HEK293 (cell line): Measurements from ENCODE around the gene IMPDH1.
A peak's percentile ranks its signal among the peaks of the same experiment; 100 is the strongest.
"Not testable (repeated sequence)": the region's sequence is repeated elsewhere in the genome, so short reads cannot be mapped to it uniquely, and the experiment has no call there.

ENCODE experiments used
- CTCF ChIA-PET: fragments of 350-600 bp; formaldehyde crosslinking; extraction: SDS; loops from one replicate; lab custom pipeline; 2021; ENCODE audit warnings: antibody characterized with exemption; lab: Yijun Ruan, JAX
- POLR2A ChIA-PET: fragments of 300-600 bp; formaldehyde crosslinking; extraction: SDS; loops from one replicate; lab custom pipeline; 2020; ENCODE audit warnings: antibody characterized with exemption, inconsistent platforms; lab: Yijun Ruan, JAX
- H3K27ac ChIP-seq: fragments of 200-500 bp; sonication (Bioruptor generic); 2 replicates; pipeline ENCODE4 v1.5.1; 2014; ENCODE audit warnings: low read depth, low read length, control low read depth, inconsistent platforms; ENCODE audit errors: extremely low read depth
- H3K36me3 ChIP-seq, 2 experiments: fragments of 200-500 bp in 1 of 2; sonication (Bioruptor generic) in 1 of 2; 1 replicate in 1 of 2; 2 replicates in 1 of 2; pipeline ENCODE4 v1.5.1; 2014 to 2017; ENCODE audit warnings: inconsistent platforms in 2 of 2, low read length in 2 of 2; ENCODE audit not compliant: control insufficient read depth in 2 of 2, insufficient read depth in 1 of 2
- H3K4me1 ChIP-seq: fragments of 200-500 bp; sonication (Bioruptor generic); 2 replicates; pipeline ENCODE4 v1.5.1; 2014; ENCODE audit warnings: mild to moderate bottlenecking, low read length, inconsistent platforms; ENCODE audit not compliant: control insufficient read depth, insufficient read depth
- H3K4me3 ChIP-seq: 2 replicates; pipeline ENCODE4 v1.5.1; 2011; ENCODE audit warnings: low read depth, mild to moderate bottlenecking, control low read depth, low read length, moderate library complexity
- H3K9me3 ChIP-seq: fragments of 200-500 bp; sonication (Bioruptor generic); 2 replicates; pipeline ENCODE4 v1.5.1; 2014; ENCODE audit warnings: low read depth, low read length, inconsistent platforms; ENCODE audit not compliant: control insufficient read depth, insufficient read depth
- MZF1 ChIP-seq: fragments of 450-650 bp; formaldehyde crosslinking; IDR thresholded peaks from 2 replicates; pipeline ENCODE4 v1.5.1; 2017; ENCODE audit warnings: missing biosample characterization, missing genetic modification characterization, borderline replicate concordance
- PRDM1 ChIP-seq: fragments of 450-650 bp; formaldehyde crosslinking; IDR thresholded peaks from 2 replicates; pipeline ENCODE4; 2016; ENCODE audit warnings: missing biosample characterization, missing genetic modification characterization
- PRDM2 ChIP-seq: fragments of 450-650 bp; formaldehyde crosslinking; IDR thresholded peaks from 2 replicates; pipeline ENCODE4 v1.5.1; 2016; ENCODE audit warnings: missing biosample characterization, missing genetic modification characterization, borderline replicate concordance
- SETDB1 ChIP-seq: IDR thresholded peaks from one replicate; pipeline ENCODE4 v1.6.1; 2017; ENCODE audit warnings: mild to moderate bottlenecking, low read length, moderate library complexity, mixed read lengths; ENCODE audit not compliant: insufficient read length
- ZNF146 ChIP-seq: fragments of 450-650 bp; formaldehyde crosslinking; IDR thresholded peaks from 2 replicates; pipeline ENCODE4 v1.5.1; 2016; ENCODE audit warnings: missing biosample characterization, missing genetic modification characterization
- ZNF223 ChIP-seq: fragments of 450-650 bp; formaldehyde crosslinking; IDR thresholded peaks from 2 replicates; pipeline ENCODE4 v1.5.1; 2016; ENCODE audit warnings: missing biosample characterization, missing genetic modification characterization
- ZNF335 ChIP-seq: fragments of 450-650 bp; formaldehyde crosslinking; conservative IDR thresholded peaks from 2 replicates; pipeline ENCODE4 v1.5.1; 2016; ENCODE audit warnings: missing biosample characterization, missing genetic modification characterization
- ZSCAN5A ChIP-seq: fragments of 450-650 bp; formaldehyde crosslinking; IDR thresholded peaks from 2 replicates; pipeline ENCODE4 v1.5.1; 2016; ENCODE audit warnings: missing biosample characterization, missing genetic modification characterization
- TF ChIP-seq, protein P1 (sequence below): fragments of 450-650 bp; formaldehyde crosslinking; IDR thresholded peaks from 2 replicates; pipeline ENCODE4 v1.5.1; 2016; ENCODE audit warnings: missing biosample characterization, missing genetic modification characterization
- TF ChIP-seq, protein P2 (sequence below): fragments of 450-650 bp; formaldehyde crosslinking; IDR thresholded peaks from 2 replicates; pipeline ENCODE4 v1.5.1; 2016; ENCODE audit warnings: missing biosample characterization, missing genetic modification characterization
- TF ChIP-seq, protein P3 (sequence below): fragments of 450-650 bp; formaldehyde crosslinking; IDR thresholded peaks from 2 replicates; pipeline ENCODE4 v1.5.1; 2016; ENCODE audit warnings: missing biosample characterization, missing genetic modification characterization

IMPDH1 gene

GRCh38 chr7:128458956-128459355 lies 49.2 kb upstream of the IMPDH1 start:
- ChIA-PET CTCF (interaction anchor here (0.5 to 4.2 kb wide), 14 partner anchors 10 to 606 kb away, joined by 3 to 189 read pairs (median 4); partner anchors contain the start of gene METTL2B), POLR2A (no interaction called here)
- Histone ChIP-seq H3K27ac (no peak overlapping the region), H3K36me3 (peaks cover 0 to 11% of the 10 kb centered on the region in 2 experiments; a peak in 2 of 3 replicates), H3K9me3 (no peaks in the 10 kb centered on the region), H3K4me3 (no peak overlapping the region), H3K4me1 (peaks cover 10% of the 10 kb centered on the region)
- TF ChIP-seq PRDM1 (tag by site-specific recombination) = peak; percentile 20; the same call in 1 of the 2 replicates
- TF ChIP-seq, protein P1, sequence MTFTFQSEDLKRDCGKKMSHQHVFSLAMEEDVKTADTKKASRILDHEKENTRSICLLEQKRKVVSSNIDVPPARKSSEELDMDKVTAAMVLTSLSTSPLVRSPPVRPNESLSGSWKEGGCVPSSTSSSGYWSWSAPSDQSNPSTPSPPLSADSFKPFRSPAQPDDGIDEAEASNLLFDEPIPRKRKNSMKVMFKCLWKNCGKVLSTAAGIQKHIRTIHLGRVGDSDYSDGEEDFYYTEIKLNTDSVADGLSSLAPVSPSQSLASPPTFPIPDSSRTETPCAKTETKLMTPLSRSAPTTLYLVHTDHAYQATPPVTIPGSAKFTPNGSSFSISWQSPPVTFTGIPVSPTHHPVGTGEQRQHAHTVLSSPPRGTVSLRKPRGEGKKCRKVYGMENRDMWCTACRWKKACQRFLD (tag by site-specific recombination) = no peak

DNA sequence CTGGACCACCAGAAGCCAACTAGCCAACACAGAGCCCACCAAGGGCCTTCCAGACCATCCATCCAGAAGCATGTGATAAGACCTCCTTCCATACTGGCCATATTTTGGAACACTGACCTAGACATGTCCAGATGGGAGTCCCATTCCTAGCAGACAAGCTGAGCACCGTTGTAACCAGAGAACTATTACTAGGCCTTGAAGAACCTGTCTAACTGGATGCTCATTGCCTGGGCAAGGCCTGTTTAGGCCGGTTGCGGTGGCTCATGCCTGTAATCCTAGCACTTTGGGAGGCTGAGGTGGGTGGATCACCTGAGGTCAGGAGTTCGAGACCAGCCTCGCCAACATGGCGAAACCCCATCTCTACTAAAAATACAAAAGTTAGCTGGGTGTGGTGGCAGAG lies 47.6 kb upstream of the IMPDH1 start:
- H3K9me3 ChIP-seq, H3K4me3 ChIP-seq, POLR2A ChIA-PET, H3K27ac ChIP-seq: not testable (repeated sequence)
- Histone ChIP-seq H3K36me3 (peaks cover 0 to 11% of the 10 kb centered on the region in 2 experiments; a peak in 2 of 3 replicates), H3K4me1 (peaks cover 14% of the 10 kb centered on the region)
- TF ChIP-seq ZNF146 = 0 out of 2 replicates have a peak, but pooled peaks have one; percentile 29
- CTCF ChIA-PET = interaction anchor here (0.9 to 3.8 kb wide), 4 partner anchors 9 to 110 kb away, joined by 3 to 39 read pairs (median 4); no protein-coding TSS in a partner anchor

- CTCF ChIA-PET = interaction anchor here (3.8 kb wide), 1 partner anchor 30 kb away, joined by 39 read pairs; no protein-coding TSS in a partner anchor
- H3K4me3 ChIP-seq = peak overlapping the region; percentile 56
- TF ChIP-seq ZNF335 (tag by site-specific recombination) (peak; percentile 80), SETDB1 (no peak), ZNF223 (no peak), ZSCAN5A (tag by site-specific recombination) (no peak), PRDM2 (no peak), MZF1 (tag by site-specific recombination) (no peak)
- TF ChIP-seq, protein P2, sequence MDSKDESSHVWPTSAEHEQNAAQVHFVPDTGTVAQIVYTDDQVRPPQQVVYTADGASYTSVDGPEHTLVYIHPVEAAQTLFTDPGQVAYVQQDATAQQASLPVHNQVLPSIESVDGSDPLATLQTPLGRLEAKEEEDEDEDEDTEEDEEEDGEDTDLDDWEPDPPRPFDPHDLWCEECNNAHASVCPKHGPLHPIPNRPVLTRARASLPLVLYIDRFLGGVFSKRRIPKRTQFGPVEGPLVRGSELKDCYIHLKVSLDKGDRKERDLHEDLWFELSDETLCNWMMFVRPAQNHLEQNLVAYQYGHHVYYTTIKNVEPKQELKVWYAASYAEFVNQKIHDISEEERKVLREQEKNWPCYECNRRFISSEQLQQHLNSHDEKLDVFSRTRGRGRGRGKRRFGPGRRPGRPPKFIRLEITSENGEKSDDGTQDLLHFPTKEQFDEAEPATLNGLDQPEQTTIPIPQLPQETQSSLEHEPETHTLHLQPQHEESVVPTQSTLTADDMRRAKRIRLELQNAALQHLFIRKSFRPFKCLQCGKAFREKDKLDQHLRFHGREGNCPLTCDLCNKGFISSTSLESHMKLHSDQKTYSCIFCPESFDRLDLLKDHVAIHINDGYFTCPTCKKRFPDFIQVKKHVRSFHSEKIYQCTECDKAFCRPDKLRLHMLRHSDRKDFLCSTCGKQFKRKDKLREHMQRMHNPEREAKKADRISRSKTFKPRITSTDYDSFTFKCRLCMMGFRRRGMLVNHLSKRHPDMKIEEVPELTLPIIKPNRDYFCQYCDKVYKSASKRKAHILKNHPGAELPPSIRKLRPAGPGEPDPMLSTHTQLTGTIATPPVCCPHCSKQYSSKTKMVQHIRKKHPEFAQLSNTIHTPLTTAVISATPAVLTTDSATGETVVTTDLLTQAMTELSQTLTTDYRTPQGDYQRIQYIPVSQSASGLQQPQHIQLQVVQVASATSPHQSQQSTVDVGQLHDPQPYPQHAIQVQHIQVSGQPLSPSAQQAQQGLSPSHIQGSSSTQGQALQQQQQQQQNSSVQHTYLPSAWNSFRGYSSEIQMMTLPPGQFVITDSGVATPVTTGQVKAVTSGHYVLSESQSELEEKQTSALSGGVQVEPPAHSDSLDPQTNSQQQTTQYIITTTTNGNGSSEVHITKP (tag by site-specific recombination) = peak; percentile 85
- TF ChIP-seq, protein P3, sequence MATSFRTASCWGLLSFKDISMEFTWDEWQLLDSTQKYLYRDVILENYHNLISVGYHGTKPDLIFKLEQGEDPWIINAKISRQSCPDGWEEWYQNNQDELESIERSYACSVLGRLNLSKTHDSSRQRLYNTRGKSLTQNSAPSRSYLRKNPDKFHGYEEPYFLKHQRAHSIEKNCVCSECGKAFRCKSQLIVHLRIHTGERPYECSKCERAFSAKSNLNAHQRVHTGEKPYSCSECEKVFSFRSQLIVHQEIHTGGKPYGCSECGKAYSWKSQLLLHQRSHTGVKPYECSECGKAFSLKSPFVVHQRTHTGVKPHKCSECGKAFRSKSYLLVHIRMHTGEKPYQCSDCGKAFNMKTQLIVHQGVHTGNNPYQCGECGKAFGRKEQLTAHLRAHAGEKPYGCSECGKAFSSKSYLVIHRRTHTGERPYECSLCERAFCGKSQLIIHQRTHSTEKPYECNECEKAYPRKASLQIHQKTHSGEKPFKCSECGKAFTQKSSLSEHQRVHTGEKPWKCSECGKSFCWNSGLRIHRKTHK (tag by site-specific recombination) = no peak
Observed at GRCh38 chr7:128456255-128456725, 46.5 kb upstream of the IMPDH1 start.

More at GRCh38 chr7:128456255-128456725, 46.5 kb upstream of the IMPDH1 start:
- Histone ChIP-seq H3K27ac (peak overlapping the region; percentile 81), H3K4me1 (peaks cover 14% of the 10 kb centered on the region), H3K9me3 (no peaks in the 10 kb centered on the region), H3K36me3 (peaks cover 0 to 11% of the 10 kb centered on the region in 2 experiments; a peak in 2 of 3 replicates)
- POLR2A ChIA-PET = interaction anchor here (0.8 kb wide), 1 partner anchor 109 kb away, joined by 3 read pairs; no protein-coding TSS in a partner anchor
